HepG2 (cell line): ENCODE results near the gene SPINK6. TPM values are rescaled to one million over a fixed set of nuclear protein-coding genes. Genes with fewer than 3 reads are reported as not detected.

Source experiments
- ATAC-seq: fragments of 200-7000 bp; cut with Tn5 transposase; 3 replicates; pipeline ENCODE4 v1.9.1; 2020; ENCODE audit warnings: mild to moderate bottlenecking, moderate library complexity
- BruUV-seq: library from RNA; stranded (reverse); fragments of 400-500 nt; replicated peaks from 2 replicates; lab custom pipeline; 2021; lab: Mats Ljungman, UMichigan
- CTCF ChIA-PET: fragments of 300-600 bp; formaldehyde crosslinking; extraction: SDS; loops from one replicate; lab custom pipeline; 2021; ENCODE audit warnings: low total read pairs, inconsistent platforms, low intra/inter-chr PET ratio; lab: Yijun Ruan, JAX
- POLR2A ChIA-PET: fragments of 350-600 bp; sonication (Branson Sonifier 250); formaldehyde crosslinking; loops from one replicate; lab custom pipeline; 2020; ENCODE audit warnings: antibody characterized with exemption, inconsistent platforms; lab: Yijun Ruan, JAX
- DNase-seq: peaks from one replicate; pipeline ENCODE4 v3.0.0-alpha.2; 2015; ENCODE audit warnings: low spot score
- FAIRE-seq: peaks from 3 replicates; lab custom pipeline; 2011; peaks lifted over from hg19 to GRCh38; lab: Jason Lieb, UNC
- H2AFZ ChIP-seq: one replicate; pipeline ENCODE4 v1.6.1; 2011; ENCODE audit warnings: low read length, inconsistent platforms
- H3K27ac ChIP-seq: fragments of 300-600 bp; 3 replicates; pipeline ENCODE4 v1.8.0; 2011; ENCODE audit warnings: mixed run types, mild to moderate bottlenecking, mixed read lengths, low read length, inconsistent platforms; ENCODE audit not compliant: insufficient read depth; ENCODE audit errors: extremely low read length
- H3K27me3 ChIP-seq, 2 experiments: fragments of 200-600 bp in 1 of 2; 2 replicates in 1 of 2; 3 replicates in 1 of 2; pipeline versions ENCODE4 v1.6.0 to v1.8.0; 2011; ENCODE audit warnings: low read length in 2 of 2, mild to moderate bottlenecking in 2 of 2, moderate library complexity in 2 of 2, inconsistent platforms in 1 of 2; ENCODE audit not compliant: insufficient read depth in 2 of 2, control insufficient read depth in 1 of 2
- H3K36me3 ChIP-seq, 2 experiments: fragments of 200-600 bp in 1 of 2; replicated peaks in 1 of 2; 2 replicates in 1 of 2; 3 replicates in 1 of 2; pipeline versions ENCODE4 v1.5.1 to v1.8.0; 2011; ENCODE audit warnings: low read length in 2 of 2, inconsistent platforms in 1 of 2; ENCODE audit not compliant: insufficient read depth in 2 of 2, control insufficient read depth in 1 of 2
- H3K4me1 ChIP-seq: 2 replicates; pipeline ENCODE4 v1.5.1; 2012; ENCODE audit warnings: low read length, inconsistent platforms; ENCODE audit not compliant: insufficient read depth
- H3K4me2 ChIP-seq: 2 replicates; pipeline ENCODE4 v1.6.0; 2011; ENCODE audit warnings: low read depth, low read length, inconsistent platforms
- H3K4me3 ChIP-seq, 3 experiments: fragments of 200-600 bp in 1 of 3; sonication (generic), shearing (Covaris generic) in 1 of 3; replicated peaks in 1 of 3; 2 replicates each; pipeline ENCODE4 v1.5.1; 2011 to 2016; ENCODE audit warnings: low read length in 3 of 3, inconsistent platforms in 2 of 3, low read depth in 2 of 3, mild to moderate bottlenecking in 2 of 3, control low read depth in 1 of 3, mixed read lengths in 1 of 3; ENCODE audit not compliant: insufficient read depth in 1 of 3
- H3K79me2 ChIP-seq: one replicate; pipeline ENCODE4 v1.6.1; 2011; ENCODE audit warnings: low read length, inconsistent platforms; ENCODE audit not compliant: insufficient read depth
- H3K9ac ChIP-seq: 2 replicates; pipeline ENCODE4 v1.6.0; 2011; ENCODE audit warnings: mild to moderate bottlenecking, low read depth, low read length, inconsistent platforms; ENCODE audit not compliant: insufficient read depth
- H3K9me3 ChIP-seq: 2 replicates; pipeline ENCODE4 v1.5.1; 2012; ENCODE audit warnings: mild to moderate bottlenecking, low read length
- H4K20me1 ChIP-seq: 2 replicates; pipeline ENCODE4 v1.6.0; 2011; ENCODE audit warnings: inconsistent platforms, mild to moderate bottlenecking, low read length, moderate library complexity; ENCODE audit not compliant: insufficient read depth
- CBX2 ChIP-seq, 2 experiments: fragments of 200-600 bp in 1 of 2; sonication (generic); formaldehyde crosslinking in 1 of 2; IDR thresholded peaks; 2 replicates each; pipeline versions ENCODE4 v1.7.0 to v1.8.1; 2018 to 2022; ENCODE audit warnings: low read depth in 2 of 2, low read length in 1 of 2, mild to moderate bottlenecking in 1 of 2, missing genetic modification reagents in 1 of 2
- CEBPB ChIP-seq: IDR thresholded peaks from 2 replicates; pipeline ENCODE4 v1.6.1; 2011; ENCODE audit warnings: low read depth, low read length, improper control_type of control experiment, borderline replicate concordance
- CHD4 ChIP-seq: fragments of 200-600 bp; sonication (generic); IDR thresholded peaks from 2 replicates; pipeline ENCODE4 v1.7.0; 2017; ENCODE audit warnings: mild to moderate bottlenecking, low read length, borderline replicate concordance
- ELF1 ChIP-seq: sonication (generic); formaldehyde crosslinking; IDR thresholded peaks from 2 replicates; pipeline ENCODE4 v1.4.0; 2020; ENCODE audit warnings: missing genetic modification reagents
- KDM3A ChIP-seq: IDR thresholded peaks from 2 replicates; pipeline ENCODE4 v1.6.1; 2018; ENCODE audit warnings: low read depth, missing compliant biosample characterization
- TSC22D2 ChIP-seq: sonication (generic); formaldehyde crosslinking; IDR thresholded peaks from 2 replicates; pipeline ENCODE4 v1.5.1; 2020; ENCODE audit warnings: missing genetic modification reagents, mild to moderate bottlenecking, borderline replicate concordance
- ZKSCAN8 ChIP-seq: IDR thresholded peaks from 2 replicates; pipeline ENCODE4 v1.6.1; 2016; ENCODE audit warnings: borderline replicate concordance, missing genetic modification reagents, missing compliant biosample characterization
- ZNF317 ChIP-seq: sonication (generic); formaldehyde crosslinking; IDR thresholded peaks from 2 replicates; pipeline ENCODE4 v1.5.0; 2020; ENCODE audit warnings: mild to moderate bottlenecking, missing genetic modification reagents
- ZNF761 ChIP-seq: sonication (generic); formaldehyde crosslinking; conservative IDR thresholded peaks from 2 replicates; pipeline ENCODE4 v1.4.0; 2020; ENCODE audit warnings: mild to moderate bottlenecking, missing genetic modification reagents
- WGBS: methylation state at CpG from one replicate; pipeline ENCODE4 v1.1.6; 2017; ENCODE audit warnings: low lambda C conversion rate; 5-methylcytosine and 5-hydroxymethylcytosine counted together
- in situ Hi-C: cut with HindIII; loops from 2 replicates; pipeline ENCODE4 v1.10.0; 2017; ENCODE audit warnings: low pct_unique_long_range_greater_than_20kb; ENCODE audit not compliant: extremely low pct_ligation_motif_present
- intact Hi-C: fragments of 100-400 bp; cut with micrococcal nuclease; formaldehyde crosslinking; loops from one replicate; pipeline ENCODE4 v1.10.0; 2022; ENCODE audit not compliant: unreplicated experiment
- polyA plus RNA-seq, 8 experiments: library from polyadenylated mRNA; depleted of rRNA in 3 of 8; stranded (reverse) in 7 of 8; unstranded in 1 of 8; fragments of >200 nt; fragmentation: Illumina TruSeq in 4 of 8; extraction: Trizol in 4 of 8; gene quantifications; 2 replicates each; pipeline versions ENCODE4 v1.2.1 to v1.2.3, GENCODE V29; 2011 to 2016; ENCODE audit warnings: low read depth in 4 of 8, missing spikeins in 1 of 8, mixed read lengths in 1 of 8; ENCODE audit not compliant: insufficient read depth in 1 of 8
- total RNA-seq, 5 experiments: library from RNA; depleted of rRNA; stranded (reverse); fragments of >200 nt; fragmentation: Illumina TruSeq; extraction: Trizol; gene quantifications; 2 replicates each; pipeline ENCODE4 v1.2.3, GENCODE V29; 2016; ENCODE audit warnings: low read depth in 1 of 5
- TF ChIP-seq, protein P1 (sequence below): sonication (generic); formaldehyde crosslinking; IDR thresholded peaks from 2 replicates; pipeline ENCODE4 v1.4.0; 2020; ENCODE audit warnings: mild to moderate bottlenecking, missing genetic modification reagents
- TF ChIP-seq, protein P2 (sequence below): sonication (generic); formaldehyde crosslinking; IDR thresholded peaks from 2 replicates; pipeline ENCODE4 v1.8.1; 2023; ENCODE audit warnings: mild to moderate bottlenecking, inconsistent platforms, moderate library complexity, missing genetic modification reagents, borderline replicate concordance
- TF ChIP-seq, protein P3 (sequence below): sonication (generic); formaldehyde crosslinking; IDR thresholded peaks from 2 replicates; pipeline ENCODE4 v1.4.0; 2020; ENCODE audit warnings: mild to moderate bottlenecking, missing genetic modification reagents
- TF ChIP-seq, protein P4 (sequence below): sonication (generic); formaldehyde crosslinking; IDR thresholded peaks from 2 replicates; pipeline ENCODE4 v1.4.0; 2020; ENCODE audit warnings: missing genetic modification reagents

The SPINK6 gene
- total and polyA plus RNA-seq, 2 of the 13 experiments (the other 11 are each of a cell fraction or from before 2014, with no cell fraction given): not detected

DNA sequence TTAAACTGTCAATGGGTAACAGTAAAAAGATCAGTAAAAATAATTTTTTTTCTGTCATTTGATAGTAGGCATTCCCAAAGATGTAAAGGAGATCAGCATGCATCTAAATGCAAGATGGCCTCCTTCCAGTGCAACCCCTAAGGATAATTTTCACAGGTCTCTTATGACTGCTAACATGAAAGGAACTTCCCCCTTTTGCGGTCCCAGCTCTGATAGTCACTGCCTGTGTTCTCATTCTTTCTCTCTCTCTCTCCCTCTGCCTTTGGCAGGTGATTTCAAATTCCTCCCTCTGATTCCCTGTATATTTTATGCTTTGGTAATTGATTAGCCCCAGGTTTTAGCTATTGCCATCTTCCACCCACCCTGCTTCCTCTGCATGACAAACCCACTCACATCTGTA lies 25.6 kb upstream of the SPINK6 start:
- no peaks in the 10 kb centered on the region for H3K27me3 ChIP-seq
- no peak overlapping the region for H3K27ac ChIP-seq
- no peak for DNase-seq
- ChIA-PET POLR2A (no interaction called here), CTCF (no interaction called here)
- no peak for ATAC-seq
- no peaks in the 10 kb centered on the region for H4K20me1 ChIP-seq
- H2AFZ ChIP-seq: no peak overlapping the region
- no peak overlapping the region for H3K4me3 ChIP-seq
- H3K4me2 ChIP-seq: no peak overlapping the region
- H3K79me2 ChIP-seq: no peaks in the 10 kb centered on the region
- 46% methylated on average over 1 of the region's 1 CpG for WGBS
- TF ChIP-seq, protein P1, sequence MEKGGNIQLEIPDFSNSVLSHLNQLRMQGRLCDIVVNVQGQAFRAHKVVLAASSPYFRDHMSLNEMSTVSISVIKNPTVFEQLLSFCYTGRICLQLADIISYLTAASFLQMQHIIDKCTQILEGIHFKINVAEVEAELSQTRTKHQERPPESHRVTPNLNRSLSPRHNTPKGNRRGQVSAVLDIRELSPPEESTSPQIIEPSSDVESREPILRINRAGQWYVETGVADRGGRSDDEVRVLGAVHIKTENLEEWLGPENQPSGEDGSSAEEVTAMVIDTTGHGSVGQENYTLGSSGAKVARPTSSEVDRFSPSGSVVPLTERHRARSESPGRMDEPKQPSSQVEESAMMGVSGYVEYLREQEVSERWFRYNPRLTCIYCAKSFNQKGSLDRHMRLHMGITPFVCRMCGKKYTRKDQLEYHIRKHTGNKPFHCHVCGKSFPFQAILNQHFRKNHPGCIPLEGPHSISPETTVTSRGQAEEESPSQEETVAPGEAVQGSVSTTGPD (CRISPR knock-in tag): no peak
- TF ChIP-seq, protein P2, sequence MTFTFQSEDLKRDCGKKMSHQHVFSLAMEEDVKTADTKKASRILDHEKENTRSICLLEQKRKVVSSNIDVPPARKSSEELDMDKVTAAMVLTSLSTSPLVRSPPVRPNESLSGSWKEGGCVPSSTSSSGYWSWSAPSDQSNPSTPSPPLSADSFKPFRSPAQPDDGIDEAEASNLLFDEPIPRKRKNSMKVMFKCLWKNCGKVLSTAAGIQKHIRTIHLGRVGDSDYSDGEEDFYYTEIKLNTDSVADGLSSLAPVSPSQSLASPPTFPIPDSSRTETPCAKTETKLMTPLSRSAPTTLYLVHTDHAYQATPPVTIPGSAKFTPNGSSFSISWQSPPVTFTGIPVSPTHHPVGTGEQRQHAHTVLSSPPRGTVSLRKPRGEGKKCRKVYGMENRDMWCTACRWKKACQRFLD (CRISPR knock-in tag): no peak
- TF ChIP-seq CEBPB: no peak
- no peak for TF ChIP-seq CBX2 (IDR thresholded peaks at IDR 0.05; ENCODE audit: low read depth, low read length)
- no peak for TF ChIP-seq CBX2 (CRISPR knock-in tag; IDR thresholded peaks at IDR 0.05; ENCODE audit: low read depth)
- no peak for TF ChIP-seq ZKSCAN8
- no peak for TF ChIP-seq ELF1 (CRISPR knock-in tag)
- TF ChIP-seq, protein P3, sequence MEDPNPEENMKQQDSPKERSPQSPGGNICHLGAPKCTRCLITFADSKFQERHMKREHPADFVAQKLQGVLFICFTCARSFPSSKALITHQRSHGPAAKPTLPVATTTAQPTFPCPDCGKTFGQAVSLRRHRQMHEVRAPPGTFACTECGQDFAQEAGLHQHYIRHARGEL (CRISPR knock-in tag): no peak
- TF ChIP-seq, protein P4, sequence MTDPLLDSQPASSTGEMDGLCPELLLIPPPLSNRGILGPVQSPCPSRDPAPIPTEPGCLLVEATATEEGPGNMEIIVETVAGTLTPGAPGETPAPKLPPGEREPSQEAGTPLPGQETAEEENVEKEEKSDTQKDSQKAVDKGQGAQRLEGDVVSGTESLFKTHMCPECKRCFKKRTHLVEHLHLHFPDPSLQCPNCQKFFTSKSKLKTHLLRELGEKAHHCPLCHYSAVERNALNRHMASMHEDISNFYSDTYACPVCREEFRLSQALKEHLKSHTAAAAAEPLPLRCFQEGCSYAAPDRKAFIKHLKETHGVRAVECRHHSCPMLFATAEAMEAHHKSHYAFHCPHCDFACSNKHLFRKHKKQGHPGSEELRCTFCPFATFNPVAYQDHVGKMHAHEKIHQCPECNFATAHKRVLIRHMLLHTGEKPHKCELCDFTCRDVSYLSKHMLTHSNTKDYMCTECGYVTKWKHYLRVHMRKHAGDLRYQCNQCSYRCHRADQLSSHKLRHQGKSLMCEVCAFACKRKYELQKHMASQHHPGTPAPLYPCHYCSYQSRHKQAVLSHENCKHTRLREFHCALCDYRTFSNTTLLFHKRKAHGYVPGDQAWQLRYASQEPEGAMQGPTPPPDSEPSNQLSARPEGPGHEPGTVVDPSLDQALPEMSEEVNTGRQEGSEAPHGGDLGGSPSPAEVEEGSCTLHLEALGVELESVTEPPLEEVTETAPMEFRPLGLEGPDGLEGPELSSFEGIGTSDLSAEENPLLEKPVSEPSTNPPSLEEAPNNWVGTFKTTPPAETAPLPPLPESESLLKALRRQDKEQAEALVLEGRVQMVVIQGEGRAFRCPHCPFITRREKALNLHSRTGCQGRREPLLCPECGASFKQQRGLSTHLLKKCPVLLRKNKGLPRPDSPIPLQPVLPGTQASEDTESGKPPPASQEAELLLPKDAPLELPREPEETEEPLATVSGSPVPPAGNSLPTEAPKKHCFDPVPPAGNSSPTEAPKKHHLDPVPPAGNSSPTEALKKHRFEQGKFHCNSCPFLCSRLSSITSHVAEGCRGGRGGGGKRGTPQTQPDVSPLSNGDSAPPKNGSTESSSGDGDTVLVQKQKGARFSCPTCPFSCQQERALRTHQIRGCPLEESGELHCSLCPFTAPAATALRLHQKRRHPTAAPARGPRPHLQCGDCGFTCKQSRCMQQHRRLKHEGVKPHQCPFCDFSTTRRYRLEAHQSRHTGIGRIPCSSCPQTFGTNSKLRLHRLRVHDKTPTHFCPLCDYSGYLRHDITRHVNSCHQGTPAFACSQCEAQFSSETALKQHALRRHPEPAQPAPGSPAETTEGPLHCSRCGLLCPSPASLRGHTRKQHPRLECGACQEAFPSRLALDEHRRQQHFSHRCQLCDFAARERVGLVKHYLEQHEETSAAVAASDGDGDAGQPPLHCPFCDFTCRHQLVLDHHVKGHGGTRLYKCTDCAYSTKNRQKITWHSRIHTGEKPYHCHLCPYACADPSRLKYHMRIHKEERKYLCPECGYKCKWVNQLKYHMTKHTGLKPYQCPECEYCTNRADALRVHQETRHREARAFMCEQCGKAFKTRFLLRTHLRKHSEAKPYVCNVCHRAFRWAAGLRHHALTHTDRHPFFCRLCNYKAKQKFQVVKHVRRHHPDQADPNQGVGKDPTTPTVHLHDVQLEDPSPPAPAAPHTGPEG (CRISPR knock-in tag): no peak
- TF ChIP-seq KDM3A (CRISPR knock-in tag): no peak
- no peak for TF ChIP-seq CHD4
- no peak for TF ChIP-seq ZNF317
- TF ChIP-seq ZNF761 (CRISPR knock-in tag): no peak
- TF ChIP-seq TSC22D2: no peak
- H3K9ac ChIP-seq: no peak overlapping the region
- in situ Hi-C loops (loop anchor here (10.0 kb wide), 1 partner anchor 198 kb away; no protein-coding TSS in a partner anchor), intact Hi-C loops (loop anchor here (5.0 kb wide), 3 partner anchors 230 to 305 kb away; no protein-coding TSS in a partner anchor)
- no peaks in the 10 kb centered on the region for H3K4me1 ChIP-seq
- H3K36me3 ChIP-seq: no peaks in the 10 kb centered on the region
- H3K9me3 ChIP-seq: no peaks in the 10 kb centered on the region
- no peak for FAIRE-seq
- BruUV-seq: no TSS peak
